Testis (tissue), 2 donors: ENCODE measurements around the gene HMCN1.

ENCODE experiments used
- CTCF ChIP-seq, 3 experiments: fragments of 450-650 bp in 2 of 3; fragments of 200-600 bp in 1 of 3; sonication (generic) in 1 of 3; IDR thresholded peaks; one replicate each; pipeline ENCODE4 v1.5.1; 2016 to 2019; ENCODE audit warnings: antibody characterized with exemption in 3 of 3, mild to moderate bottlenecking in 2 of 3, moderate library complexity in 1 of 3
- POLR2A ChIP-seq: fragments of 450-650 bp; IDR thresholded peaks from one replicate; pipeline ENCODE4 v1.6.1; 2017; ENCODE audit warnings: antibody characterized with exemption, mild to moderate bottlenecking, moderate library complexity

GRCh38 chr1:185790194-185790735 is 56.1 kb downstream of the HMCN1 start:
- TF ChIP-seq POLR2A (no peak), CTCF (IDR thresholded peaks at IDR 0.05) (no peak)
